CD14-positive monocyte (primary cell): Measurements from ENCODE around the gene JAG2. TPM values are rescaled to one million over a fixed set of nuclear protein-coding genes. Genes with fewer than 3 reads are reported as not detected.

Experiments used
- DNase-seq, 3 donors: peaks; one replicate each; pipeline ENCODE4 v3.0.0-alpha.2; 2011 to 2022
- H2AFZ ChIP-seq: 2 replicates; pipeline ENCODE4 v1.6.0; 2012; ENCODE audit warnings: mild to moderate bottlenecking, low read depth, low read length, inconsistent platforms; ENCODE audit not compliant: insufficient read depth, poor library complexity, severe bottlenecking
- H3K27ac ChIP-seq, 2 donors: 1 replicate in 1 of 2; 2 replicates in 1 of 2; pipeline ENCODE4 v1.5.1; 2012 to 2013; ENCODE audit warnings: low read length in 2 of 2, control low read depth in 1 of 2, inconsistent platforms in 1 of 2, low read depth in 1 of 2, mild to moderate bottlenecking in 1 of 2
- H3K27me3 ChIP-seq, 2 donors: one replicate each; pipeline versions ENCODE4 v1.6.0 to v1.6.1; 2011 to 2013; ENCODE audit warnings: low read length in 2 of 2; ENCODE audit not compliant: control insufficient read depth in 2 of 2, insufficient read depth in 2 of 2
- H3K36me3 ChIP-seq, 2 donors: replicated peaks in 1 of 2; 1 replicate in 1 of 2; 2 replicates in 1 of 2; pipeline versions ENCODE4 v1.5.1 to v1.6.1; 2012 to 2013; ENCODE audit warnings: low read length in 2 of 2, control low read depth in 1 of 2, inconsistent platforms in 1 of 2, mild to moderate bottlenecking in 1 of 2; ENCODE audit not compliant: insufficient read depth in 2 of 2, control insufficient read depth in 1 of 2
- H3K4me1 ChIP-seq, 2 donors: 1 replicate in 1 of 2; 2 replicates in 1 of 2; pipeline versions ENCODE4 v1.5.1 to v1.6.1; 2012 to 2013; ENCODE audit warnings: low read length in 2 of 2, control low read depth in 1 of 2, inconsistent platforms in 1 of 2, mild to moderate bottlenecking in 1 of 2, moderate library complexity in 1 of 2; ENCODE audit not compliant: insufficient read depth in 2 of 2, control insufficient read depth in 1 of 2
- H3K4me2 ChIP-seq: replicated peaks from 2 replicates; pipeline ENCODE3; 2012; ENCODE audit warnings: low read length, moderate library complexity, mild to moderate bottlenecking; ENCODE audit not compliant: poor library complexity, severe bottlenecking; ENCODE audit errors: extremely low read depth
- H3K4me3 ChIP-seq, 3 experiments: fragments of 200-600 bp in 1 of 3; sonication (generic) in 1 of 3; replicated peaks in 1 of 3; 1 replicate in 2 of 3; 2 replicates in 1 of 3; pipeline ENCODE4 v1.5.1; 2011 to 2013; ENCODE audit warnings: low read length in 3 of 3, mild to moderate bottlenecking in 3 of 3, control low read depth in 2 of 3, low read depth in 2 of 3, inconsistent platforms in 1 of 3, moderate library complexity in 1 of 3
- H3K79me2 ChIP-seq: 2 replicates; pipeline ENCODE4 v1.6.0; 2012; ENCODE audit warnings: mild to moderate bottlenecking, control low read depth, inconsistent platforms, low read length, moderate library complexity; ENCODE audit not compliant: insufficient read depth
- H3K9ac ChIP-seq: 2 replicates; pipeline ENCODE4 v1.6.0; 2017; ENCODE audit warnings: low read length, mild to moderate bottlenecking; ENCODE audit not compliant: insufficient read depth, poor library complexity, severe bottlenecking
- H3K9me3 ChIP-seq, 2 donors: replicated peaks in 1 of 2; 1 replicate in 1 of 2; 2 replicates in 1 of 2; pipeline versions ENCODE4 v1.5.1 to v1.6.1; 2012 to 2013; ENCODE audit warnings: low read length in 2 of 2, control low read depth in 1 of 2; ENCODE audit not compliant: control insufficient read depth in 1 of 2, insufficient read depth in 1 of 2
- H4K20me1 ChIP-seq: 2 replicates; pipeline ENCODE4 v1.6.0; 2012; ENCODE audit warnings: mild to moderate bottlenecking, low read length, control low read depth, moderate library complexity; ENCODE audit not compliant: insufficient read depth
- H3K27ac Mint-ChIP-seq, 7 donors: one replicate each; pipeline ENCODE4 v1.8.0; 2020; ENCODE audit warnings: mild to moderate bottlenecking in 7 of 7, mixed read lengths in 7 of 7, moderate library complexity in 6 of 7, inconsistent platforms in 2 of 7
- H3K27me3 Mint-ChIP-seq, 3 donors: one replicate each; pipeline ENCODE4 v1.8.0; 2021 to 2022; ENCODE audit warnings: low read depth in 3 of 3, mild to moderate bottlenecking in 3 of 3, mixed read lengths in 3 of 3, moderate library complexity in 3 of 3, inconsistent platforms in 1 of 3
- H3K36me3 Mint-ChIP-seq, 2 donors: one replicate each; pipeline ENCODE4 v1.8.0; 2020; ENCODE audit warnings: mixed read lengths in 2 of 2, inconsistent platforms in 1 of 2, mild to moderate bottlenecking in 1 of 2
- H3K4me1 Mint-ChIP-seq: one replicate; pipeline ENCODE4 v1.8.0; 2020; ENCODE audit warnings: mild to moderate bottlenecking, mixed read lengths
- H3K4me3 Mint-ChIP-seq, 2 donors: one replicate each; pipeline ENCODE4 v1.8.0; 2020; ENCODE audit warnings: mild to moderate bottlenecking in 2 of 2, mixed read lengths in 2 of 2, moderate library complexity in 1 of 2
- H3K9me3 Mint-ChIP-seq, 7 donors: one replicate each; pipeline ENCODE4 v1.8.0; 2020 to 2022; ENCODE audit warnings: mixed read lengths in 7 of 7, mild to moderate bottlenecking in 6 of 7, moderate library complexity in 6 of 7, inconsistent platforms in 2 of 7
- CTCF ChIP-seq: fragments of 200-600 bp; IDR thresholded peaks from one replicate; pipeline ENCODE4 v1.8.0; 2022; ENCODE audit warnings: antibody characterized with exemption, mild to moderate bottlenecking
- WGBS: methylation state at CpG from one replicate; pipeline ENCODE4 v1.1.5; 2013; ENCODE audit warnings: missing lambda C conversion rate; ENCODE audit not compliant: insufficient coverage; 5-methylcytosine and 5-hydroxymethylcytosine counted together
- intact Hi-C, 2 donors: fragments of 100-400 bp; cut with micrococcal nuclease; formaldehyde crosslinking; loops; one replicate each; pipeline versions ENCODE4 v1.15.0 to v1.15.1; 2023
- polyA plus RNA-seq, 3 donors: library from polyadenylated mRNA; depleted of rRNA in 1 of 3; unstranded in 2 of 3; stranded (reverse) in 1 of 3; fragments of 300-500 nt in 2 of 3; fragments of >200 nt in 1 of 3; fragmentation: Illumina TruSeq in 2 of 3; gene quantifications; 1 replicate in 2 of 3; 2 replicates in 1 of 3; pipeline ENCODE4 v1.2.3, GENCODE V29; 2012 to 2021

Gene JAG2
- polyA plus RNA-seq, 3 donors = 1.2 TPM; not detected in 2

GRCh38 chr14:105177082-105177481 is 8.5 kb upstream of the JAG2 start:
- Histone ChIP-seq H3K4me3 (no peak overlapping the region), H3K36me3 (no peaks in the 10 kb centered on the region), H3K79me2 (no peaks in the 10 kb centered on the region), H3K27me3 (peaks cover 0 to 31% of the 10 kb centered on the region in 2 donors), H3K27ac (no peak overlapping the region), H2AFZ (no peak overlapping the region), H4K20me1 (peaks cover 10% of the 10 kb centered on the region), H3K9me3 (no peaks in the 10 kb centered on the region), H3K4me2 (no peak overlapping the region), H3K9ac (no peak overlapping the region), H3K4me1 (peaks cover 23 to 30% of the 10 kb centered on the region in 2 donors)
- TF ChIP-seq CTCF = no peak
- Mint-ChIP-seq H3K36me3 (peaks cover 0 to 2% of the 10 kb centered on the region in 2 donors), H3K4me3 (no peak overlapping the region), H3K9me3 (peaks cover 0 to 4% (median 0%) of the 10 kb centered on the region in 7 donors), H3K27ac (no peak overlapping the region), H3K4me1 (peaks cover 26% of the 10 kb centered on the region), H3K27me3 (peaks cover 33 to 73% (median 34%) of the 10 kb centered on the region in 3 donors)
- intact Hi-C loops = no loop called here
- 88% methylated on average over 10 of the region's 11 CpGs for WGBS
- DNase-seq = no peak

- no peak for DNase-seq
- Histone ChIP-seq H4K20me1 (peaks cover 11% of the 10 kb centered on the region), H3K27me3 (peaks cover 0 to 36% of the 10 kb centered on the region in 2 donors), H2AFZ (no peak overlapping the region), H3K4me3 (no peak overlapping the region), H3K27ac (no peak overlapping the region), H3K9me3 (no peaks in the 10 kb centered on the region), H3K9ac (no peak overlapping the region), H3K4me2 (no peak overlapping the region), H3K36me3 (no peaks in the 10 kb centered on the region), H3K4me1 (peaks cover 17 to 25% of the 10 kb centered on the region in 2 donors), H3K79me2 (no peaks in the 10 kb centered on the region)
- Mint-ChIP-seq H3K9me3 (peaks cover 0 to 4% (median 0%) of the 10 kb centered on the region in 7 donors), H3K4me1 (peaks cover 22% of the 10 kb centered on the region), H3K27me3 (peaks cover 33 to 76% (median 38%) of the 10 kb centered on the region in 3 donors), H3K27ac (no peak overlapping the region), H3K4me3 (no peak overlapping the region), H3K36me3 (peaks cover 0 to 2% of the 10 kb centered on the region in 2 donors)
- TF ChIP-seq CTCF = no peak
- intact Hi-C loops = no loop called here
- WGBS = 44% methylated on average over 13 of the region's 15 CpGs
Observed at GRCh38 chr14:105176513-105176912, 7.9 kb upstream of the JAG2 start.
